ENCODE measurements around the gene TSPAN12.

- TF ChIP-seq PATZ1 (CRISPR knock-in tag; IDR thresholded peaks at IDR 0.05; ENCODE audit: borderline replicate concordance) (no peak), PPARA (CRISPR knock-in tag; IDR thresholded peaks at IDR 0.05; ENCODE audit: borderline replicate concordance) (no peak), CSDC2 (CRISPR knock-in tag; IDR thresholded peaks at IDR 0.05) (no peak), ZFP3 (CRISPR knock-in tag; IDR thresholded peaks at IDR 0.05) (no peak)
- TF ChIP-seq, protein P1, sequence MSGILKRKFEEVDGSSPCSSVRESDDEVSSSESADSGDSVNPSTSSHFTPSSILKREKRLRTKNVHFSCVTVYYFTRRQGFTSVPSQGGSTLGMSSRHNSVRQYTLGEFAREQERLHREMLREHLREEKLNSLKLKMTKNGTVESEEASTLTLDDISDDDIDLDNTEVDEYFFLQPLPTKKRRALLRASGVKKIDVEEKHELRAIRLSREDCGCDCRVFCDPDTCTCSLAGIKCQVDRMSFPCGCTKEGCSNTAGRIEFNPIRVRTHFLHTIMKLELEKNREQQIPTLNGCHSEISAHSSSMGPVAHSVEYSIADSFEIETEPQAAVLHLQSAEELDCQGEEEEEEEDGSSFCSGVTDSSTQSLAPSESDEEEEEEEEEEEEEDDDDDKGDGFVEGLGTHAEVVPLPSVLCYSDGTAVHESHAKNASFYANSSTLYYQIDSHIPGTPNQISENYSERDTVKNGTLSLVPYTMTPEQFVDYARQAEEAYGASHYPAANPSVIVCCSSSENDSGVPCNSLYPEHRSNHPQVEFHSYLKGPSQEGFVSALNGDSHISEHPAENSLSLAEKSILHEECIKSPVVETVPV (CRISPR knock-in tag; IDR thresholded peaks at IDR 0.05), result no peak
These were observed 41.0 kb upstream of the TSPAN12 start for GRCh38 chr7:120898715-120899499.

Data from SK-N-SH treated with all-trans-retinoic acid at 6 μM for 48 hours (cell line).